Keratinocyte (primary cell): ENCODE measurements around the gene SULF2.

Source experiments
- EZH2 ChIP-seq: IDR thresholded peaks from one replicate; pipeline ENCODE4 v1.6.1; 2012; ENCODE audit warnings: inconsistent platforms, mild to moderate bottlenecking, low read length, moderate library complexity
- TF ChIP-seq, protein P1 (sequence below), 3 experiments: IDR thresholded peaks in 1 of 3; conservative IDR thresholded peaks in 1 of 3; optimal IDR thresholded peaks in 1 of 3; 2 replicates in 2 of 3; 3 replicates in 1 of 3; pipeline versions ENCODE3 to v1.5.1; 2011; ENCODE audit warnings: low read length in 3 of 3, mild to moderate bottlenecking in 3 of 3, moderate library complexity in 2 of 3, control low read depth in 1 of 3, inconsistent platforms in 1 of 3; ENCODE audit not compliant: insufficient read depth in 2 of 3; ENCODE audit errors: extremely low read depth in 1 of 3

DNA sequence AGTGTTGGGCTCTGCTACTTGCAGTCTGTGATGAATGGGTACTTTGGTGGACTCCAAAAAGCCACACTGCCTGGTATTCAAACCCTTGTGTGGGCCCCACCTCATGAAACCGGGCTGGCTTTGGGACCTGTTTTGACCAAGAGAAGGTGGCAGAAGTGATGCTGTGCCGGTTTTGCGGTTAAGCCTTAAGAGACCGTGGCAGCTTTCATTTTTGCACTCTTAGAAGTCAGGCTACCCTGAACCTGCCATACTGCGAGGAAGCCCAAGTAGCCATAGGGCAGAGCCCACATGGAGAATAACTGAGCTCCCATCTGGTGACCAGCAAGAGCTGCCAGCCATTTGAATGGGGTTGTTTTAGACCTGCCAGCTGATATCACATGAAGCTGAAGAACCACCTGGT lies 10.2 kb downstream of the SULF2 start:
- TF ChIP-seq, protein P1, sequence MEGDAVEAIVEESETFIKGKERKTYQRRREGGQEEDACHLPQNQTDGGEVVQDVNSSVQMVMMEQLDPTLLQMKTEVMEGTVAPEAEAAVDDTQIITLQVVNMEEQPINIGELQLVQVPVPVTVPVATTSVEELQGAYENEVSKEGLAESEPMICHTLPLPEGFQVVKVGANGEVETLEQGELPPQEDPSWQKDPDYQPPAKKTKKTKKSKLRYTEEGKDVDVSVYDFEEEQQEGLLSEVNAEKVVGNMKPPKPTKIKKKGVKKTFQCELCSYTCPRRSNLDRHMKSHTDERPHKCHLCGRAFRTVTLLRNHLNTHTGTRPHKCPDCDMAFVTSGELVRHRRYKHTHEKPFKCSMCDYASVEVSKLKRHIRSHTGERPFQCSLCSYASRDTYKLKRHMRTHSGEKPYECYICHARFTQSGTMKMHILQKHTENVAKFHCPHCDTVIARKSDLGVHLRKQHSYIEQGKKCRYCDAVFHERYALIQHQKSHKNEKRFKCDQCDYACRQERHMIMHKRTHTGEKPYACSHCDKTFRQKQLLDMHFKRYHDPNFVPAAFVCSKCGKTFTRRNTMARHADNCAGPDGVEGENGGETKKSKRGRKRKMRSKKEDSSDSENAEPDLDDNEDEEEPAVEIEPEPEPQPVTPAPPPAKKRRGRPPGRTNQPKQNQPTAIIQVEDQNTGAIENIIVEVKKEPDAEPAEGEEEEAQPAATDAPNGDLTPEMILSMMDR (optimal IDR thresholded peaks at IDR 0.05 in 1 of 3, IDR thresholded peaks at IDR 0.05 in 1 of 3, conservative IDR thresholded peaks at IDR 0.05 in 1 of 3; ENCODE audit: extremely low read depth in 1 of 3, insufficient read depth in 2 of 3, low read length in 3 of 3): no peak
- TF ChIP-seq EZH2: no peak
